Measurements from ENCODE around the gene ZNF865. TPM values are rescaled to one million over a fixed set of nuclear protein-coding genes. Genes with fewer than 3 reads are reported as not detected.
A peak's percentile ranks its signal among the peaks of the same experiment; 100 is the strongest.

ZNF865 gene
- total RNA-seq, 2 donors from 2014 or later = 11.9 to 14.5 TPM

GRCh38 chr19:55597501-55597921 lies 7.9 kb upstream of the ZNF865 start:
- ATAC-seq (ENCODE audit: insufficient number of reproducible peaks, low FRiP score, low read depth) (no peak), DNase-seq (ENCODE audit: low spot score) (no peak)
- no peak for TF ChIP-seq CTCF (IDR thresholded peaks at IDR 0.05)
- no peaks in the 10 kb centered on the region for H3K9me3 ChIP-seq
- peaks cover 0 to 18% of the 10 kb centered on the region in 2 donors for H3K4me1 ChIP-seq (ENCODE audit: control insufficient read depth in 1 of 2, low read depth in 2 of 2)
- H3K4me3 ChIP-seq = no peak overlapping the region
- H3K36me3 ChIP-seq = peaks cover 12% of the 10 kb centered on the region
- no peak overlapping the region for H3K27ac ChIP-seq
- H3K27me3 ChIP-seq (replicated peaks; ENCODE audit: insufficient read depth) = no peaks in the 10 kb centered on the region

GRCh38 chr19:55598034-55598433 lies 7.4 kb upstream of the ZNF865 start:
- DNase-seq (ENCODE audit: low spot score) (no peak), ATAC-seq (ENCODE audit: insufficient number of reproducible peaks, low FRiP score, low read depth) (no peak)
- Histone ChIP-seq H3K27ac (peak overlapping the region in 1 of 2 donors; percentile 94), H3K4me3 (no peak overlapping the region), H3K9me3 (no peaks in the 10 kb centered on the region), H3K4me1 (ENCODE audit: control insufficient read depth in 1 of 2, low read depth in 2 of 2) (peaks cover 0 to 18% of the 10 kb centered on the region in 2 donors), H3K27me3 (replicated peaks; ENCODE audit: insufficient read depth) (no peaks in the 10 kb centered on the region), H3K36me3 (peaks cover 12% of the 10 kb centered on the region)
- no peak for TF ChIP-seq CTCF (IDR thresholded peaks at IDR 0.05)

GRCh38 chr19:55598719-55599467 lies 6.6 kb upstream of the ZNF865 start:
- TF ChIP-seq CTCF (IDR thresholded peaks at IDR 0.05) = no peak
- Histone ChIP-seq H3K4me1 (ENCODE audit: control insufficient read depth in 1 of 2, low read depth in 2 of 2) (peaks cover 0 to 19% of the 10 kb centered on the region in 2 donors), H3K27me3 (replicated peaks; ENCODE audit: insufficient read depth) (no peaks in the 10 kb centered on the region), H3K27ac (peak overlapping the region; percentile 94 to 98), H3K4me3 (peak overlapping the region; percentile 97), H3K36me3 (peaks cover 12% of the 10 kb centered on the region), H3K9me3 (no peaks in the 10 kb centered on the region)
- peak; percentile 62 for ATAC-seq (ENCODE audit: insufficient number of reproducible peaks, low FRiP score, low read depth)
- peak; percentile 85 for DNase-seq (ENCODE audit: low spot score)

- Histone ChIP-seq H3K9me3 (no peaks in the 10 kb centered on the region), H3K36me3 (peaks cover 12% of the 10 kb centered on the region), H3K4me1 (ENCODE audit: control insufficient read depth in 1 of 2, low read depth in 2 of 2) (peaks cover 4 to 24% of the 10 kb centered on the region in 2 donors), H3K4me3 (peak within 1 kb of the TSS; percentile 97), H3K27me3 (replicated peaks; ENCODE audit: insufficient read depth) (no peaks in the 10 kb centered on the region), H3K27ac (peak within 1 kb of the TSS; percentile 94 to 98)
- TF ChIP-seq CTCF (IDR thresholded peaks at IDR 0.05) = no peak
- DNase-seq (ENCODE audit: low spot score) (peak; percentile 97), ATAC-seq (ENCODE audit: insufficient number of reproducible peaks, low FRiP score, low read depth) (peak; percentile 88)
Observed at GRCh38 chr19:55599468-55599841, 6.0 kb upstream of the ZNF865 start, which contains the start of gene FIZ1. FIZ1 (minus strand) TSS chr19:55599517; CDS start chr19:55597865, 1,652 bp downstream.

GRCh38 chr19:55599842-55600661 lies 5.4 kb upstream of the ZNF865 start, which contains the start of gene ZNF524:
ZNF524 (plus strand) TSS chr19:55600288; CDS start chr19:55602113, 1,825 bp downstream.
- peaks cover 12% of the 10 kb centered on the region for H3K36me3 ChIP-seq
- peak within 1 kb of the TSS; percentile 97 for H3K4me3 ChIP-seq
- ATAC-seq (ENCODE audit: insufficient number of reproducible peaks, low FRiP score, low read depth) = peak; percentile 56
- H3K27ac ChIP-seq = peak within 1 kb of the TSS; percentile 94 to 98
- TF ChIP-seq CTCF (IDR thresholded peaks at IDR 0.05) = no peak
- no peaks in the 10 kb centered on the region for H3K27me3 ChIP-seq (replicated peaks; ENCODE audit: insufficient read depth)
- peaks cover 8 to 29% of the 10 kb centered on the region in 2 donors for H3K4me1 ChIP-seq (ENCODE audit: control insufficient read depth in 1 of 2, low read depth in 2 of 2)
- H3K9me3 ChIP-seq = no peaks in the 10 kb centered on the region
- DNase-seq (ENCODE audit: low spot score) = peak; percentile 70

All from thoracic aorta (tissue), 2 donors.